Measurements from ENCODE around the gene GLRB.
"Not testable (repeated sequence)": the region's sequence is repeated elsewhere in the genome, so short reads cannot be mapped to it uniquely, and the experiment has no call there.

The GLRB gene

GRCh38 chr4:157050561-157050960 lies 25.4 kb upstream of the GLRB start:
- Histone ChIP-seq H3K4me3 (ENCODE audit: low read depth, low read length) (no peak overlapping the region), H3K36me3 (no peaks in the 10 kb centered on the region), H3K9me3 (no peaks in the 10 kb centered on the region), H3K4me1 (no peaks in the 10 kb centered on the region), H3K27me3 (no peaks in the 10 kb centered on the region)
- no peak for TF ChIP-seq CTCF (IDR thresholded peaks at IDR 0.05; ENCODE audit: low read depth, low read length)
- DNase-seq = no peak

DNA sequence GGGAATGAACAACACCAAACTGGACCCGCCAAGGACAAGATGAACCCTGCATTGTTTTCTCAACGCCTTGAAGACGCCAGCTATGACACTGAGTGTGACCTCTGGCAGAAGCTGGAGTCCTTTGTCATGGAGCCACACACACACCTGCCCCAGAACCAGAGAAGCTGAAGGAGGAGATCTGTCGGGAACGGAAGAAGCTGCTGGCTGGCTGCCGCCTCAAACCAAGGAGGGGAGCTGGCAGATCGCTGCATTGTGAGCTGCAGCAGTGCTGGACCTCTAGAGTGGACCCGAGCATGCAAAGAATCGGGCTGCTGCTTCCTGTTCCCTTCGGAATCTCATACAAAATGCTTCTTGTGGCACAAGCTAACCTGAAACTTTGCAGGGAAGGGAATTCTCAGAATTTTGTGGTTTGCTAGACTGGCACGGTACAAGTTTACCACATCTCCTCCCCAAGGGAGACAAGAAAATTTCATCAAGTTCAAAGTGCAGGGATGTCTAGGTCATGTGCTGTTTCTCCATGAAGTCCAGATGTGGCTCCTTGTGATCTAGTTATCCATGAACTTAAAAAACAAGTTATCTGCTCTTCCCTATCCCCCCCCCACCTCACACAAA lies 23.4 kb upstream of the GLRB start:
- H3K9me3 ChIP-seq = no peaks in the 10 kb centered on the region
- H3K36me3 ChIP-seq = no peaks in the 10 kb centered on the region
- H3K4me1 ChIP-seq = no peaks in the 10 kb centered on the region
- no peak for TF ChIP-seq CTCF (IDR thresholded peaks at IDR 0.05; ENCODE audit: low read depth, low read length)
- no peak overlapping the region for H3K4me3 ChIP-seq (ENCODE audit: low read depth, low read length)
- H3K27me3 ChIP-seq = no peaks in the 10 kb centered on the region; the same call in 1 of the 2 replicates
- DNase-seq = no peak

GRCh38 chr4:157057218-157057617 lies 18.7 kb upstream of the GLRB start:
- Histone ChIP-seq H3K4me3 (ENCODE audit: low read depth, low read length) (no peak overlapping the region), H3K27me3 (no peaks in the 10 kb centered on the region; the same call in 1 of the 2 replicates), H3K36me3 (no peaks in the 10 kb centered on the region), H3K4me1 (no peaks in the 10 kb centered on the region), H3K9me3 (no peaks in the 10 kb centered on the region; the same call in 1 of the 2 replicates)
- no peak for TF ChIP-seq CTCF (IDR thresholded peaks at IDR 0.05; ENCODE audit: low read depth, low read length)
- DNase-seq = no peak

DNA sequence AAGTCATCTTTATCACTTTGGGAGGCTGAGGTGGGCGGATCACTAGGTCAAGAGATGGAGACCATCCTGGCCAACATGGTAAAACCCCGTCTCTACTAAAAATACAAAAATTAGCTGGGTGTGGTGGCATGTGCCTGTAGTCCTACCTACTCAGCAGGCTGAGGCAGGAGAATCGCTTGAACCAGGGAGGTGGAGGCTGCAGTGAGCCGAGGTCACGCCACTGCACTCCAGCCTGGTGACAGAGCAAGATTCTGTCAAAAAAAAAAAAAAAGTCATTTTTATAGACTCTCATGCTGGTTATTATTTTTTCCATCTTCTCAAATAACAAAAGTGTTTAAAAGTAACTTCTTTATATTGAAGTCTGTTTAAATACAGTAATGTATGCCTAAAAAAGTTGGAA lies 17.1 kb upstream of the GLRB start:
- DNase-seq, H3K9me3 ChIP-seq: not testable (repeated sequence)

DNA sequence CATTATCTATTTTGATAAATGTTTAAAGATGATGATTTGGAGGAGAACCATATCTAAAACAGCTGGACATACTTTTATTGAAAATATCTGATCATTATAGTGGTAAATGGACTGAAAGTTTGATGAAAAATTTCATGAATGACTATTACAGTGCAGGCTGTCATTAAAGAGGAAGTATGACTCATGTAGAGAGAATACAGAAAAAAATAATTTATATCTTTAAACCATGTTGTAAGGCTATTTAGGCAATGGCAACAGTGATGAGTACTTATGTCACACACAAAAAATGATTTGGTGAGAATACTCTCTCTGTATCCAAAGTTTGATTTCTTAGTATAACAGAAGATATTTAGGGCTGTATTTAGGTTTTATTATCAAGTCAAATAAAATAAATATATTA lies 3.9 kb upstream of the GLRB start:
- no peaks in the 10 kb centered on the region for H3K9me3 ChIP-seq
- H3K4me3 ChIP-seq (ENCODE audit: low read depth, low read length) = no peak overlapping the region
- no peaks in the 10 kb centered on the region for H3K4me1 ChIP-seq
- H3K36me3 ChIP-seq = no peaks in the 10 kb centered on the region
- peaks cover 18% of the 10 kb centered on the region for H3K27me3 ChIP-seq
- TF ChIP-seq CTCF (IDR thresholded peaks at IDR 0.05; ENCODE audit: low read depth, low read length) = no peak
- DNase-seq = no peak

More for the DNA sequence above, 17.1 kb upstream of the GLRB start:
- not testable (repeated sequence) for H3K4me1 ChIP-seq; H3K27me3 ChIP-seq; H3K36me3 ChIP-seq; H3K4me3 ChIP-seq (ENCODE audit: low read depth, low read length)

DNA sequence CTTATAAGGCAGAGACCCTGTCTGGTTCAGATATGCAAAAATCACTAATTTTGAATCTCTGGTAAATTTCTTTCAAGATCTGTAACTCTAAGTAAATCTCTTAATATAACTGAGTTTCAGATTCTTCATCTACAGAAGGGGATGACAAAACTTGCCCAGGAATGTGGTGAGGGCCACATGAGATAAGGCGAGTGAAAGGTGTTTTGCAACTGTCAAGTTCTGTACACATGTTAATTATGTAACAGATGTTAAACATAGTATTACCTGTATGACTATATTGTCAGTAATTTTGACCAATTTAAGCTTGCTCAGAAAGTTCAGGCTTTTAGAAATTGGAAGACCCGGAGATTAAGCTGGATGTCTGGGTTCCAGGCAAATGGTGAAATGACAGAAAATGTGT lies 549 bp upstream of the GLRB start:
- TF ChIP-seq CTCF (IDR thresholded peaks at IDR 0.05; ENCODE audit: low read depth, low read length) = no peak
- Histone ChIP-seq H3K9me3 (no peaks in the 10 kb centered on the region), H3K4me3 (ENCODE audit: low read depth, low read length) (no peak overlapping the region)

DNA sequence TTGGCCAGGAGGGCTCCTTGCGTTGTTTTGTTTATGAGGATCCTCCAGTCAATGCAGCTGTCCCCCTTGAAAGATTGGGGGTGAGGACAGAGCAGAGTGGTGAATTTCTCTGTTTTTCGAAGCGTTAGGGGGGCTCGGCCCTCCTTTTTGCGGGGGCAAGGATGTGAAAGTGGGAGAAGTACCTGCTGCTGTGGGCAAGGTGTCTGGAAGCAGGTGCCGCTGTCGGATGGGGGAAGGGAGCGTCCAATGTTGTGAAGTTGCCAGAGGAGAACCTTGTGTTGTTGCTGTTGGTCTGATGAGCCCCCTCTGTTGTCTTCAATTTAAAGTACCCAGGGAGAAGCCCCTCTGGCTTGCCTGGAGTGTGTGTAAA lies 613 bp downstream of the GLRB start:
- H3K4me3 ChIP-seq (ENCODE audit: low read depth, low read length) = peak overlapping the region; percentile 28
- H3K36me3 ChIP-seq = no peaks in the 10 kb centered on the region
- peaks cover 21% of the 10 kb centered on the region for H3K27me3 ChIP-seq
- no peaks in the 10 kb centered on the region for H3K4me1 ChIP-seq
- no peak for DNase-seq
- no peaks in the 10 kb centered on the region for H3K9me3 ChIP-seq
- no peak for TF ChIP-seq CTCF (IDR thresholded peaks at IDR 0.05; ENCODE audit: low read depth, low read length)

More for the DNA sequence above, 549 bp upstream of the GLRB start:
- no peak for DNase-seq
- H3K36me3 ChIP-seq = no peaks in the 10 kb centered on the region
- no peaks in the 10 kb centered on the region for H3K4me1 ChIP-seq
- H3K27me3 ChIP-seq = peaks cover 21% of the 10 kb centered on the region
